ENCODE results near the gene ROR2.
A peak's percentile ranks its signal among the peaks of the same experiment; 100 is the strongest.

Gene ROR2

GRCh38 chr9:91727316-91727861 lies 222.6 kb downstream of the ROR2 start:
- peak; percentile 84 for ATAC-seq
- no peaks in the 10 kb centered on the region for H3K4me1 Mint-ChIP-seq

GRCh38 chr9:91726406-91727100 lies 223.5 kb downstream of the ROR2 start:
- Mint-ChIP-seq H3K27me3 (peaks cover 39% of the 10 kb centered on the region), H3K4me3 (no peak overlapping the region), H3K4me1 (no peaks in the 10 kb centered on the region), H3K27ac (no peak overlapping the region), H3K9me3 (no peaks in the 10 kb centered on the region)
- DNase-seq (no peak), ATAC-seq (no peak)

More at GRCh38 chr9:91727316-91727861, 222.6 kb downstream of the ROR2 start:
- Mint-ChIP-seq H3K27ac (no peak overlapping the region), H3K4me3 (no peak overlapping the region), H3K9me3 (no peaks in the 10 kb centered on the region), H3K27me3 (peaks cover 31% of the 10 kb centered on the region)
- DNase-seq: peak; percentile 35 to 54

- H3K4me1 Mint-ChIP-seq: no peaks in the 10 kb centered on the region
- no peak overlapping the region for H3K27ac Mint-ChIP-seq
- DNase-seq (no peak), ATAC-seq (no peak)
- no peak overlapping the region for H3K4me3 Mint-ChIP-seq
- H3K27me3 Mint-ChIP-seq: peaks cover 46% of the 10 kb centered on the region
- H3K9me3 Mint-ChIP-seq: no peaks in the 10 kb centered on the region
These were observed 224.4 kb downstream of the ROR2 start for GRCh38 chr9:91725651-91726050.

GRCh38 chr9:91724609-91725505 lies 225.2 kb downstream of the ROR2 start:
- Mint-ChIP-seq H3K27me3 (peaks cover 54% of the 10 kb centered on the region), H3K4me1 (no peaks in the 10 kb centered on the region), H3K27ac (no peak overlapping the region), H3K4me3 (no peak overlapping the region), H3K9me3 (no peaks in the 10 kb centered on the region)
- no peak for ATAC-seq
- DNase-seq: no peak

- H3K9me3 Mint-ChIP-seq: no peaks in the 10 kb centered on the region
- H3K27me3 Mint-ChIP-seq: peaks cover 62% of the 10 kb centered on the region
- no peak for DNase-seq
- H3K4me1 Mint-ChIP-seq: no peaks in the 10 kb centered on the region
- H3K27ac Mint-ChIP-seq: peak overlapping the region in 1 of 2 donors; percentile 84
- ATAC-seq: no peak
- no peak overlapping the region for H3K4me3 Mint-ChIP-seq
These were observed 226.0 kb downstream of the ROR2 start for GRCh38 chr9:91724068-91724440.

GRCh38 chr9:91723420-91724067 lies 226.5 kb downstream of the ROR2 start:
- Mint-ChIP-seq H3K27me3 (peaks cover 67% of the 10 kb centered on the region), H3K9me3 (no peaks in the 10 kb centered on the region), H3K27ac (peak overlapping the region in 1 of 2 donors; percentile 84), H3K4me1 (no peaks in the 10 kb centered on the region), H3K4me3 (no peak overlapping the region)
- DNase-seq: no peak
- ATAC-seq: peak; percentile 24

GRCh38 chr9:91720751-91721705 lies 229.0 kb downstream of the ROR2 start:
- peaks cover 6% of the 10 kb centered on the region for H3K4me1 Mint-ChIP-seq
- no peak for DNase-seq
- no peak for ATAC-seq
- no peak overlapping the region for H3K27ac Mint-ChIP-seq
- H3K4me3 Mint-ChIP-seq: no peak overlapping the region
- H3K9me3 Mint-ChIP-seq: peaks cover 5 to 9% of the 10 kb centered on the region in 2 donors
- peaks cover 78% of the 10 kb centered on the region for H3K27me3 Mint-ChIP-seq

GRCh38 chr9:91720313-91720712 lies 229.7 kb downstream of the ROR2 start:
- H3K27ac Mint-ChIP-seq: no peak overlapping the region
- ATAC-seq (no peak), DNase-seq (no peak)
- peaks cover 5 to 9% of the 10 kb centered on the region in 2 donors for H3K9me3 Mint-ChIP-seq
- no peak overlapping the region for H3K4me3 Mint-ChIP-seq
- peaks cover 6% of the 10 kb centered on the region for H3K4me1 Mint-ChIP-seq
- peaks cover 74% of the 10 kb centered on the region for H3K27me3 Mint-ChIP-seq

- Mint-ChIP-seq H3K4me3 (no peak overlapping the region), H3K27ac (no peak overlapping the region), H3K27me3 (peaks cover 65% of the 10 kb centered on the region), H3K4me1 (peaks cover 14% of the 10 kb centered on the region), H3K9me3 (peaks cover 5 to 9% of the 10 kb centered on the region in 2 donors)
- ATAC-seq (no peak), DNase-seq (no peak)
These were observed 232.0 kb downstream of the ROR2 start for GRCh38 chr9:91718071-91718470.

- Mint-ChIP-seq H3K4me3 (no peak overlapping the region), H3K27me3 (peaks cover 57% of the 10 kb centered on the region), H3K4me1 (peaks cover 21% of the 10 kb centered on the region), H3K27ac (no peak overlapping the region), H3K9me3 (peaks cover 5 to 9% of the 10 kb centered on the region in 2 donors)
- DNase-seq (no peak), ATAC-seq (no peak)
These were observed 233.2 kb downstream of the ROR2 start for GRCh38 chr9:91716815-91717214.

GRCh38 chr9:91716239-91716638 lies 233.8 kb downstream of the ROR2 start:
- peaks cover 5 to 9% of the 10 kb centered on the region in 2 donors for H3K9me3 Mint-ChIP-seq
- DNase-seq (no peak), ATAC-seq (no peak)
- peaks cover 21% of the 10 kb centered on the region for H3K4me1 Mint-ChIP-seq
- no peak overlapping the region for H3K27ac Mint-ChIP-seq
- H3K27me3 Mint-ChIP-seq: peaks cover 53% of the 10 kb centered on the region
- no peak overlapping the region for H3K4me3 Mint-ChIP-seq

- Mint-ChIP-seq H3K9me3 (peaks cover 5 to 9% of the 10 kb centered on the region in 2 donors), H3K27ac (no peak overlapping the region), H3K4me3 (no peak overlapping the region), H3K4me1 (peaks cover 21% of the 10 kb centered on the region), H3K27me3 (peaks cover 41% of the 10 kb centered on the region)
- no peak for ATAC-seq
- DNase-seq: no peak
These were observed 235.0 kb downstream of the ROR2 start for GRCh38 chr9:91714874-91715615.

- Mint-ChIP-seq H3K27me3 (peaks cover 33% of the 10 kb centered on the region), H3K9me3 (peaks cover 5 to 9% of the 10 kb centered on the region in 2 donors), H3K27ac (no peak overlapping the region), H3K4me3 (peak overlapping the region; percentile 49 to 66), H3K4me1 (peaks cover 21% of the 10 kb centered on the region)
- DNase-seq: peak in 1 of 2 donors; percentile 25
- no peak for ATAC-seq
These were observed 235.8 kb downstream of the ROR2 start for GRCh38 chr9:91714020-91714806.

All from stimulated activated naive CD8-positive, alpha-beta T cell treated with anti-CD3 and anti-CD28 coated beads, Interleukin-15, amount 100 ng/mL, for 72 hours (primary cell).